ENCODE results near the gene GOLGA2. TPM values are rescaled to one million over a fixed set of nuclear protein-coding genes. Genes with fewer than 3 reads are reported as not detected.

The GOLGA2 gene
- total and polyA plus RNA-seq, 2 of the 13 experiments (the other 11 are each of a cell fraction or from before 2014, with no cell fraction given), result 45.3 to 45.8 TPM

- TF ChIP-seq RCOR2 (CRISPR knock-in tag; IDR thresholded peaks at IDR 0.05) (no peak), FOXP1 (IDR thresholded peaks at IDR 0.05) (no peak), FOXP1 (CRISPR knock-in tag; IDR thresholded peaks at IDR 0.05) (no peak), ZNF317 (CRISPR knock-in tag; IDR thresholded peaks at IDR 0.05) (0 out of 2 replicates have a peak, but pooled peaks have one; percentile 49), ZFP82 (CRISPR knock-in tag; IDR thresholded peaks at IDR 0.05; ENCODE audit: borderline replicate concordance) (no peak), JARID2 (CRISPR knock-in tag; IDR thresholded peaks at IDR 0.05; ENCODE audit: insufficient replicate concordance) (no peak), SAFB2 (CRISPR knock-in tag; IDR thresholded peaks at IDR 0.05; ENCODE audit: borderline replicate concordance, low read depth) (peak; percentile 95; the same call in 1 of the 2 replicates), XRCC5 (optimal IDR thresholded peaks at IDR 0.05; ENCODE audit: low read length) (no peak), CREB1 (IDR thresholded peaks at IDR 0.05) (peak; percentile 88), CREB1 (CRISPR knock-in tag; IDR thresholded peaks at IDR 0.05) (peak; percentile 87), SMYD3 (CRISPR knock-in tag; IDR thresholded peaks at IDR 0.05) (no peak; the same call in 1 of the 2 replicates), CBX2 (IDR thresholded peaks at IDR 0.05; ENCODE audit: low read depth, low read length) (no peak), CBX2 (CRISPR knock-in tag; IDR thresholded peaks at IDR 0.05; ENCODE audit: low read depth) (no peak), HOXA9 (CRISPR knock-in tag; IDR thresholded peaks at IDR 0.05; ENCODE audit: borderline replicate concordance) (no peak), DZIP1 (CRISPR knock-in tag; IDR thresholded peaks at IDR 0.05) (peak; percentile 55; the same call in 1 of the 2 replicates), ZNF3 (CRISPR knock-in tag; IDR thresholded peaks at IDR 0.05) (no peak), ZNF354B (CRISPR knock-in tag; IDR thresholded peaks at IDR 0.05) (no peak), ZNF326 (CRISPR knock-in tag; IDR thresholded peaks at IDR 0.05; ENCODE audit: borderline replicate concordance) (no peak), KAT7 (CRISPR knock-in tag; IDR thresholded peaks at IDR 0.05; ENCODE audit: borderline replicate concordance) (no peak)
- TF ChIP-seq, protein P1, sequence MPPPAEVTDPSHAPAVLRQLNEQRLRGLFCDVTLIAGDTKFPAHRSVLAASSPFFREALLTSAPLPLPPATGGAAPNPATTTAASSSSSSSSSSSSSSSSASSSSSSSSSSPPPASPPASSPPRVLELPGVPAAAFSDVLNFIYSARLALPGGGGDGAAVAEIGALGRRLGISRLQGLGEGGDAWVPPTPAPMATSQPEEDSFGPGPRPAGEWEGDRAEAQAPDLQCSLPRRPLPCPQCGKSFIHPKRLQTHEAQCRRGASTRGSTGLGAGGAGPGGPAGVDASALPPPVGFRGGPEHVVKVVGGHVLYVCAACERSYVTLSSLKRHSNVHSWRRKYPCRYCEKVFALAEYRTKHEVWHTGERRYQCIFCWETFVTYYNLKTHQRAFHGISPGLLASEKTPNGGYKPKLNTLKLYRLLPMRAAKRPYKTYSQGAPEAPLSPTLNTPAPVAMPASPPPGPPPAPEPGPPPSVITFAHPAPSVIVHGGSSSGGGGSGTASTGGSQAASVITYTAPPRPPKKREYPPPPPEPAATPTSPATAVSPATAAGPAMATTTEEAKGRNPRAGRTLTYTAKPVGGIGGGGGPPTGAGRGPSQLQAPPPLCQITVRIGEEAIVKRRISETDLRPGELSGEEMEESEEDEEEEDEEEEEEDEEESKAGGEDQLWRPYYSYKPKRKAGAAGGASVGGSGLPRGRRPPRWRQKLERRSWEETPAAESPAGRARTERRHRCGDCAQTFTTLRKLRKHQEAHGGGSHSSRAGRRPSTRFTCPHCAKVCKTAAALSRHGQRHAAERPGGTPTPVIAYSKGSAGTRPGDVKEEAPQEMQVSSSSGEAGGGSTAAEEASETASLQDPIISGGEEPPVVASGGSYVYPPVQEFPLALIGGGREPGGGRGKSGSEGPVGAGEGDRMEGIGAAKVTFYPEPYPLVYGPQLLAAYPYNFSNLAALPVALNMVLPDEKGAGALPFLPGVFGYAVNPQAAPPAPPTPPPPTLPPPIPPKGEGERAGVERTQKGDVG (CRISPR knock-in tag; IDR thresholded peaks at IDR 0.05; ENCODE audit: borderline replicate concordance), result peak; percentile 43; the same call in 1 of the 2 replicates
- TF ChIP-seq, protein P2, sequence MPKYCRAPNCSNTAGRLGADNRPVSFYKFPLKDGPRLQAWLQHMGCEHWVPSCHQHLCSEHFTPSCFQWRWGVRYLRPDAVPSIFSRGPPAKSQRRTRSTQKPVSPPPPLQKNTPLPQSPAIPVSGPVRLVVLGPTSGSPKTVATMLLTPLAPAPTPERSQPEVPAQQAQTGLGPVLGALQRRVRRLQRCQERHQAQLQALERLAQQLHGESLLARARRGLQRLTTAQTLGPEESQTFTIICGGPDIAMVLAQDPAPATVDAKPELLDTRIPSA (CRISPR knock-in tag; IDR thresholded peaks at IDR 0.05; ENCODE audit: borderline replicate concordance), result no peak
- TF ChIP-seq, protein P3, sequence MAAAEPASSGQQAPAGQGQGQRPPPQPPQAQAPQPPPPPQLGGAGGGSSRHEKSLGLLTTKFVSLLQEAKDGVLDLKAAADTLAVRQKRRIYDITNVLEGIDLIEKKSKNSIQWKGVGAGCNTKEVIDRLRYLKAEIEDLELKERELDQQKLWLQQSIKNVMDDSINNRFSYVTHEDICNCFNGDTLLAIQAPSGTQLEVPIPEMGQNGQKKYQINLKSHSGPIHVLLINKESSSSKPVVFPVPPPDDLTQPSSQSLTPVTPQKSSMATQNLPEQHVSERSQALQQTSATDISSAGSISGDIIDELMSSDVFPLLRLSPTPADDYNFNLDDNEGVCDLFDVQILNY (CRISPR knock-in tag; conservative IDR thresholded peaks at IDR 0.05), result peak; percentile 57; the same call in 1 of the 2 replicates
- TF ChIP-seq, protein P4, sequence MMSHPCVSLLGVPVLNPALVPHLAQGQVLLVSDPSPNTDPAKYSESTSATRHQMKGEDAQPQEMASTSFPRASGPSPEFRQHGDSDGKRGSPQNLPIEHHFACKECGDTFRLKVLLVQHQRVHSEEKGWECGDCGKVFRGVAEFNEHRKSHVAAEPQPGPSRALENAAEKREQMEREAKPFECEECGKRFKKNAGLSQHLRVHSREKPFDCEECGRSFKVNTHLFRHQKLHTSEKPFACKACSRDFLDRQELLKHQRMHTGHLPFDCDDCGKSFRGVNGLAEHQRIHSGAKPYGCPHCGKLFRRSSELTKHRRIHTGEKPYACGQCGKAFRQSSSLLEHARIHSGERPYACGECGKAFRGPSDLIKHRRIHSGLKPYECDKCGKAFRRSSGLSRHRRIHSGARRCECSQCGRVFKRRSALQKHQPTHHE (CRISPR knock-in tag; IDR thresholded peaks at IDR 0.05; ENCODE audit: borderline replicate concordance), result peak; percentile 35; the same call in 1 of the 2 replicates
Observed at GRCh38 chr9:128276008-128276573, 284 bp upstream of the GOLGA2 start, which contains the start of gene SWI5 (continued).

Measured in HepG2 (cell line).